Stomach smooth muscle (tissue), 2 donors: Measurements from ENCODE around the gene DAD1.

Experiments
- H3K27ac ChIP-seq: one replicate; pipeline ENCODE4 v1.7.0; 2013; ENCODE audit warnings: mild to moderate bottlenecking, low read length, inconsistent platforms
- H3K27me3 ChIP-seq, 2 donors: one replicate each; pipeline ENCODE4 v1.7.0; 2013; ENCODE audit warnings: low read length in 2 of 2; ENCODE audit not compliant: insufficient read depth in 2 of 2, control insufficient read depth in 1 of 2
- H3K36me3 ChIP-seq, 2 donors: one replicate each; pipeline ENCODE4 v1.7.0; 2013; ENCODE audit warnings: low read length in 2 of 2; ENCODE audit not compliant: control insufficient read depth in 2 of 2, insufficient read depth in 2 of 2
- H3K4me1 ChIP-seq: one replicate; pipeline ENCODE4 v1.7.0; 2013; ENCODE audit warnings: low read length; ENCODE audit not compliant: control insufficient read depth, insufficient read depth
- H3K4me3 ChIP-seq, 2 donors: one replicate each; pipeline ENCODE4 v1.7.0; 2013; ENCODE audit warnings: low read length in 2 of 2
- H3K9ac ChIP-seq, 2 donors: one replicate each; pipeline ENCODE4 v1.7.0; 2013; ENCODE audit warnings: low read length in 2 of 2, mild to moderate bottlenecking in 1 of 2
- H3K9me3 ChIP-seq, 2 donors: one replicate each; pipeline ENCODE4 v1.7.0; 2013; ENCODE audit warnings: low read length in 2 of 2; ENCODE audit not compliant: control insufficient read depth in 2 of 2
- donor health status: healthy.
- donor health status: Pancreatic carcinoma.

The DAD1 gene

GRCh38 chr14:22553445-22553844 lies 35.6 kb downstream of the DAD1 start:
- Histone ChIP-seq H3K36me3 (no peaks in the 10 kb centered on the region), H3K27ac (no peak overlapping the region), H3K4me1 (peaks cover 29% of the 10 kb centered on the region), H3K9me3 (no peaks in the 10 kb centered on the region), H3K4me3 (no peak overlapping the region), H3K27me3 (peaks cover 0 to 3% of the 10 kb centered on the region in 2 donors), H3K9ac (no peak overlapping the region)

GRCh38 chr14:22552827-22553076 lies 36.3 kb downstream of the DAD1 start:
- no peaks in the 10 kb centered on the region for H3K9me3 ChIP-seq
- H3K27ac ChIP-seq = no peak overlapping the region
- H3K36me3 ChIP-seq = no peaks in the 10 kb centered on the region
- peaks cover 28% of the 10 kb centered on the region for H3K4me1 ChIP-seq
- peaks cover 0 to 3% of the 10 kb centered on the region in 2 donors for H3K27me3 ChIP-seq
- no peak overlapping the region for H3K4me3 ChIP-seq
- H3K9ac ChIP-seq = no peak overlapping the region

GRCh38 chr14:22552001-22552826 lies 36.8 kb downstream of the DAD1 start:
- Histone ChIP-seq H3K9ac (no peak overlapping the region), H3K4me3 (no peak overlapping the region), H3K27ac (no peak overlapping the region)

GRCh38 chr14:22551605-22551997 lies 37.4 kb downstream of the DAD1 start:
- H3K4me3 ChIP-seq = no peak overlapping the region
- no peak overlapping the region for H3K27ac ChIP-seq
- H3K4me1 ChIP-seq = peaks cover 24% of the 10 kb centered on the region

More at GRCh38 chr14:22552001-22552826, 36.8 kb downstream of the DAD1 start:
- H3K27me3 ChIP-seq = peaks cover 0 to 4% of the 10 kb centered on the region in 2 donors
- H3K4me1 ChIP-seq = peaks cover 27% of the 10 kb centered on the region
- no peaks in the 10 kb centered on the region for H3K9me3 ChIP-seq
- H3K36me3 ChIP-seq = no peaks in the 10 kb centered on the region

GRCh38 chr14:22549981-22550673 lies 38.9 kb downstream of the DAD1 start:
- no peaks in the 10 kb centered on the region for H3K9me3 ChIP-seq
- H3K9ac ChIP-seq = no peak overlapping the region
- no peak overlapping the region for H3K27ac ChIP-seq
- no peaks in the 10 kb centered on the region for H3K36me3 ChIP-seq
- H3K4me3 ChIP-seq = no peak overlapping the region
- H3K27me3 ChIP-seq = peaks cover 0 to 4% of the 10 kb centered on the region in 2 donors
- H3K4me1 ChIP-seq = peaks cover 30% of the 10 kb centered on the region

More at GRCh38 chr14:22551605-22551997, 37.4 kb downstream of the DAD1 start:
- Histone ChIP-seq H3K9me3 (no peaks in the 10 kb centered on the region), H3K36me3 (no peaks in the 10 kb centered on the region), H3K27me3 (peaks cover 0 to 4% of the 10 kb centered on the region in 2 donors), H3K9ac (no peak overlapping the region)

- H3K4me1 ChIP-seq = peaks cover 30% of the 10 kb centered on the region
- peaks cover 0 to 4% of the 10 kb centered on the region in 2 donors for H3K27me3 ChIP-seq
- H3K36me3 ChIP-seq = no peaks in the 10 kb centered on the region
- H3K9me3 ChIP-seq = no peaks in the 10 kb centered on the region
- no peak overlapping the region for H3K4me3 ChIP-seq
- H3K27ac ChIP-seq = no peak overlapping the region
- no peak overlapping the region for H3K9ac ChIP-seq
These were observed 39.6 kb downstream of the DAD1 start for GRCh38 chr14:22549324-22549962.

GRCh38 chr14:22547948-22548750 lies 40.9 kb downstream of the DAD1 start:
- Histone ChIP-seq H3K4me1 (peaks cover 30% of the 10 kb centered on the region), H3K27ac (no peak overlapping the region), H3K9ac (no peak overlapping the region), H3K36me3 (no peaks in the 10 kb centered on the region), H3K4me3 (no peak overlapping the region), H3K9me3 (no peaks in the 10 kb centered on the region), H3K27me3 (peaks cover 0 to 4% of the 10 kb centered on the region in 2 donors)

GRCh38 chr14:22547313-22547947 lies 41.6 kb downstream of the DAD1 start:
- Histone ChIP-seq H3K4me3 (no peak overlapping the region), H3K9ac (no peak overlapping the region), H3K9me3 (no peaks in the 10 kb centered on the region), H3K27me3 (peaks cover 0 to 4% of the 10 kb centered on the region in 2 donors), H3K36me3 (no peaks in the 10 kb centered on the region), H3K27ac (no peak overlapping the region), H3K4me1 (peaks cover 30% of the 10 kb centered on the region)

- no peak overlapping the region for H3K27ac ChIP-seq
- H3K4me3 ChIP-seq = no peak overlapping the region
- no peaks in the 10 kb centered on the region for H3K9me3 ChIP-seq
- no peaks in the 10 kb centered on the region for H3K36me3 ChIP-seq
- peaks cover 27% of the 10 kb centered on the region for H3K4me1 ChIP-seq
- peaks cover 0 to 4% of the 10 kb centered on the region in 2 donors for H3K27me3 ChIP-seq
- H3K9ac ChIP-seq = no peak overlapping the region
These were observed 42.3 kb downstream of the DAD1 start for GRCh38 chr14:22546722-22547071.
